ENCODE data around the gene VAV3. TPM values are rescaled to one million over a fixed set of nuclear protein-coding genes. Genes with fewer than 3 reads are reported as not detected.

VAV3 gene
- total RNA-seq, 1 donor from 2014 or later, result 159 TPM

GRCh38 chr1:107681001-107681479, 283.9 kb downstream of the VAV3 start:
- H3K27me3 Mint-ChIP-seq (ENCODE audit: unreplicated experiment), result peaks cover 2% of the 10 kb centered on the region
- no peak for TF ChIP-seq CTCF (IDR thresholded peaks at IDR 0.05; ENCODE audit: unreplicated experiment)
- H3K4me1 Mint-ChIP-seq (ENCODE audit: unreplicated experiment), result peaks cover under 1% of the 10 kb centered on the region
- no peaks in the 10 kb centered on the region for H3K9me3 Mint-ChIP-seq (ENCODE audit: unreplicated experiment)
- H3K4me3 Mint-ChIP-seq (ENCODE audit: unreplicated experiment), result no peak overlapping the region
- no peak for DNase-seq (ENCODE audit: low spot score)
- H3K36me3 Mint-ChIP-seq (ENCODE audit: low read depth, unreplicated experiment), result peaks cover 6% of the 10 kb centered on the region
- no peak overlapping the region for H3K27ac Mint-ChIP-seq (ENCODE audit: unreplicated experiment)

- Mint-ChIP-seq H3K4me1 (ENCODE audit: unreplicated experiment) (no peaks in the 10 kb centered on the region), H3K27me3 (ENCODE audit: unreplicated experiment) (peaks cover 2% of the 10 kb centered on the region), H3K36me3 (ENCODE audit: low read depth, unreplicated experiment) (peaks cover 10% of the 10 kb centered on the region), H3K9me3 (ENCODE audit: unreplicated experiment) (no peaks in the 10 kb centered on the region), H3K27ac (ENCODE audit: unreplicated experiment) (no peak overlapping the region), H3K4me3 (ENCODE audit: unreplicated experiment) (no peak overlapping the region)
- no peak for DNase-seq (ENCODE audit: low spot score)
- TF ChIP-seq CTCF (IDR thresholded peaks at IDR 0.05; ENCODE audit: unreplicated experiment), result no peak
Measured at GRCh38 chr1:107680579-107680985, 284.4 kb downstream of the VAV3 start.

GRCh38 chr1:107679411-107679953, 285.5 kb downstream of the VAV3 start:
- Mint-ChIP-seq H3K36me3 (ENCODE audit: low read depth, unreplicated experiment) (peaks cover 17% of the 10 kb centered on the region), H3K27me3 (ENCODE audit: unreplicated experiment) (peaks cover 2% of the 10 kb centered on the region), H3K27ac (ENCODE audit: unreplicated experiment) (no peak overlapping the region), H3K4me3 (ENCODE audit: unreplicated experiment) (no peak overlapping the region), H3K9me3 (ENCODE audit: unreplicated experiment) (no peaks in the 10 kb centered on the region), H3K4me1 (ENCODE audit: unreplicated experiment) (no peaks in the 10 kb centered on the region)
- DNase-seq (ENCODE audit: low spot score), result no peak
- no peak for TF ChIP-seq CTCF (IDR thresholded peaks at IDR 0.05; ENCODE audit: unreplicated experiment)

GRCh38 chr1:107678993-107679392, 286.0 kb downstream of the VAV3 start:
- Mint-ChIP-seq H3K9me3 (ENCODE audit: unreplicated experiment) (no peaks in the 10 kb centered on the region), H3K4me3 (ENCODE audit: unreplicated experiment) (no peak overlapping the region), H3K27ac (ENCODE audit: unreplicated experiment) (no peak overlapping the region), H3K36me3 (ENCODE audit: low read depth, unreplicated experiment) (peaks cover 17% of the 10 kb centered on the region), H3K4me1 (ENCODE audit: unreplicated experiment) (no peaks in the 10 kb centered on the region), H3K27me3 (ENCODE audit: unreplicated experiment) (peaks cover 2% of the 10 kb centered on the region)
- no peak for DNase-seq (ENCODE audit: low spot score)
- no peak for TF ChIP-seq CTCF (IDR thresholded peaks at IDR 0.05; ENCODE audit: unreplicated experiment)

- H3K27me3 Mint-ChIP-seq (ENCODE audit: unreplicated experiment), result peaks cover 2% of the 10 kb centered on the region
- H3K4me1 Mint-ChIP-seq (ENCODE audit: unreplicated experiment), result peaks cover 2% of the 10 kb centered on the region
- no peak for DNase-seq (ENCODE audit: low spot score)
- TF ChIP-seq CTCF (IDR thresholded peaks at IDR 0.05; ENCODE audit: unreplicated experiment), result no peak
- peaks cover 21% of the 10 kb centered on the region for H3K36me3 Mint-ChIP-seq (ENCODE audit: low read depth, unreplicated experiment)
- H3K4me3 Mint-ChIP-seq (ENCODE audit: unreplicated experiment), result no peak overlapping the region
- no peaks in the 10 kb centered on the region for H3K9me3 Mint-ChIP-seq (ENCODE audit: unreplicated experiment)
- no peak overlapping the region for H3K27ac Mint-ChIP-seq (ENCODE audit: unreplicated experiment)
Measured at GRCh38 chr1:107677697-107678096, 287.3 kb downstream of the VAV3 start.

All from endothelial cell (in vitro differentiated cells).